Sigmoid colon (tissue), 7 donors: Measurements from ENCODE around the gene FZD10. TPM values are rescaled to one million over a fixed set of nuclear protein-coding genes. Genes with fewer than 3 reads are reported as not detected.

ENCODE experiments used
- DNase-seq: peaks from one replicate; pipeline ENCODE4 v3.0.0-alpha.2; 2019
- H3K27ac ChIP-seq, 4 donors: fragments of 200-600 bp; sonication (generic); one replicate each; pipeline ENCODE4 v1.5.1; 2016 to 2019; ENCODE audit warnings: mild to moderate bottlenecking in 1 of 4
- H3K27me3 ChIP-seq, 3 donors: fragments of 200-600 bp; sonication (generic); one replicate each; pipeline ENCODE4 v1.5.1; 2019; ENCODE audit warnings: mild to moderate bottlenecking in 1 of 3
- H3K36me3 ChIP-seq, 4 donors: fragments of 200-600 bp; sonication (generic); one replicate each; pipeline ENCODE4 v1.5.1; 2016 to 2019
- H3K4me1 ChIP-seq, 4 donors: fragments of 200-600 bp; sonication (generic); one replicate each; pipeline ENCODE4 v1.5.1; 2017 to 2019
- H3K4me3 ChIP-seq, 4 donors: fragments of 200-600 bp; sonication (generic); one replicate each; pipeline ENCODE4 v1.5.1; 2017 to 2019; ENCODE audit warnings: mild to moderate bottlenecking in 2 of 4, moderate library complexity in 1 of 4
- H3K9me3 ChIP-seq, 4 donors: fragments of 200-600 bp in 3 of 4; sonication (generic) in 3 of 4; one replicate each; pipeline versions ENCODE4 v1.5.1 to v1.6.1; 2013 to 2019
- CTCF ChIP-seq, 4 experiments: fragments of 450-650 bp in 3 of 4; fragments of 200-600 bp in 1 of 4; IDR thresholded peaks; one replicate each; pipeline ENCODE4 v1.5.1; 2016 to 2019; ENCODE audit warnings: antibody characterized with exemption in 4 of 4, mild to moderate bottlenecking in 3 of 4, moderate library complexity in 2 of 4
- EP300 ChIP-seq, 4 donors: sonication (generic); formaldehyde crosslinking; IDR thresholded peaks; one replicate each; pipeline ENCODE4 v1.6.1; 2017; ENCODE audit warnings: antibody characterized with exemption in 4 of 4
- POLR2A ChIP-seq, 2 donors: fragments of 450-650 bp; IDR thresholded peaks; one replicate each; pipeline ENCODE4 v1.6.1; 2016; ENCODE audit warnings: antibody characterized with exemption in 2 of 2, mild to moderate bottlenecking in 2 of 2, moderate library complexity in 2 of 2
- POLR2AphosphoS5 ChIP-seq, 4 donors: sonication (generic); formaldehyde crosslinking; IDR thresholded peaks; one replicate each; pipeline ENCODE4 v1.6.1; 2017; ENCODE audit warnings: antibody characterized with exemption in 4 of 4
- WGBS, 2 donors: extraction: QIAGEN DNeasy Blood & Tissue Kit; methylation state at CpG; one replicate each; pipeline ENCODE4 v1.1.7; 2013; 5-methylcytosine and 5-hydroxymethylcytosine counted together
- intact Hi-C: fragments of 100-400 bp; cut with DNase I; formaldehyde crosslinking; loops from one replicate; pipeline ENCODE4 v1.15.1; 2023
- polyA plus RNA-seq, 3 donors: library from polyadenylated mRNA; stranded (reverse); fragments of 200-250 nt; gene quantifications; one replicate each; pipeline ENCODE4 v1.2.3, GENCODE V29; 2013
- total RNA-seq, 4 donors: library from RNA; depleted of rRNA; stranded (reverse); fragments of >200 nt; gene quantifications; one replicate each; pipeline ENCODE4 v1.1.0, GENCODE V29; 2016
- donor health status: healthy with polysubstance abuse.
- donor health status: Bipolar disorder and iron deficiency.
- donor health status: healthy.

The FZD10 gene
- total and polyA plus RNA-seq, 7 donors = 0.13 to 1.7 (median 0.66) TPM; not detected in 1

GRCh38 chr12:130155416-130156073 is 6.7 kb upstream of the FZD10 start:
- H3K4me1 ChIP-seq = peaks cover 0 to 3% (median under 1%) of the 10 kb centered on the region in 4 donors
- H3K27ac ChIP-seq = no peak overlapping the region
- H3K9me3 ChIP-seq = no peaks in the 10 kb centered on the region
- H3K36me3 ChIP-seq = no peaks in the 10 kb centered on the region
- intact Hi-C loops = no loop called here
- WGBS, 2 donors = 70 to 80% methylated on average over 10 of the region's 10 CpGs
- peaks cover 5 to 39% (median 5%) of the 10 kb centered on the region in 3 donors for H3K27me3 ChIP-seq
- no peak for DNase-seq
- no peak overlapping the region for H3K4me3 ChIP-seq
- no peak for TF ChIP-seq CTCF (IDR thresholded peaks at IDR 0.05)
- no peak for TF ChIP-seq EP300 (IDR thresholded peaks at IDR 0.05)
- no peak for TF ChIP-seq POLR2A (IDR thresholded peaks at IDR 0.05)
- no peak for TF ChIP-seq POLR2AphosphoS5 (IDR thresholded peaks at IDR 0.05)

GRCh38 chr12:130156652-130157275 is 5.5 kb upstream of the FZD10 start:
- Histone ChIP-seq H3K4me3 (no peak overlapping the region), H3K9me3 (no peaks in the 10 kb centered on the region), H3K36me3 (no peaks in the 10 kb centered on the region), H3K27ac (no peak overlapping the region), H3K4me1 (peaks cover 0 to 15% (median 11%) of the 10 kb centered on the region in 4 donors), H3K27me3 (peaks cover 17 to 51% (median 18%) of the 10 kb centered on the region in 3 donors)
- intact Hi-C loops = no loop called here
- 65 to 71% methylated on average over 13 of the region's 13 CpGs for WGBS, 2 donors
- DNase-seq = no peak
- no peak for TF ChIP-seq POLR2AphosphoS5 (IDR thresholded peaks at IDR 0.05)
- no peak for TF ChIP-seq CTCF (IDR thresholded peaks at IDR 0.05)
- TF ChIP-seq POLR2A (IDR thresholded peaks at IDR 0.05) = no peak
- no peak for TF ChIP-seq EP300 (IDR thresholded peaks at IDR 0.05)

- WGBS, 2 donors = 35 to 42% methylated on average over 15 of the region's 15 CpGs
- no peaks in the 10 kb centered on the region for H3K36me3 ChIP-seq
- DNase-seq = no peak
- intact Hi-C loops = no loop called here
- peaks cover 26 to 65% (median 29%) of the 10 kb centered on the region in 3 donors for H3K27me3 ChIP-seq
- no peaks in the 10 kb centered on the region for H3K9me3 ChIP-seq
- H3K4me1 ChIP-seq = peaks cover 0 to 26% (median 24%) of the 10 kb centered on the region in 4 donors
- no peak overlapping the region for H3K27ac ChIP-seq
- H3K4me3 ChIP-seq = no peak overlapping the region
- TF ChIP-seq POLR2A (IDR thresholded peaks at IDR 0.05) = no peak
- no peak for TF ChIP-seq CTCF (IDR thresholded peaks at IDR 0.05)
- TF ChIP-seq POLR2AphosphoS5 (IDR thresholded peaks at IDR 0.05) = no peak
- no peak for TF ChIP-seq EP300 (IDR thresholded peaks at IDR 0.05)
Measured at GRCh38 chr12:130157998-130158753, 4.1 kb upstream of the FZD10 start.

GRCh38 chr12:130158754-130159059 is 3.6 kb upstream of the FZD10 start:
- TF ChIP-seq POLR2A (IDR thresholded peaks at IDR 0.05) (no peak), POLR2AphosphoS5 (IDR thresholded peaks at IDR 0.05) (no peak), CTCF (IDR thresholded peaks at IDR 0.05) (no peak), EP300 (IDR thresholded peaks at IDR 0.05) (no peak)
- Histone ChIP-seq H3K27ac (no peak overlapping the region), H3K4me1 (peaks cover 0 to 30% (median 26%) of the 10 kb centered on the region in 4 donors), H3K27me3 (peaks cover 31 to 70% (median 35%) of the 10 kb centered on the region in 3 donors), H3K36me3 (no peaks in the 10 kb centered on the region), H3K4me3 (no peak overlapping the region), H3K9me3 (no peaks in the 10 kb centered on the region)
- DNase-seq = no peak
- WGBS, 2 donors = 32 to 37% methylated on average over 7 of the region's 7 CpGs
- intact Hi-C loops = no loop called here
